BE2C (cell line): Measurements from ENCODE around the gene DSCAM.
A peak's percentile ranks its signal among the peaks of the same experiment; 100 is the strongest.

Source experiments
- DNase-seq: peaks from one replicate; pipeline ENCODE4 v3.0.0-alpha.2; 2020
- H3K27me3 ChIP-seq: fragments of 250-450 bp; sonication (Bioruptor Pico); 2 replicates; pipeline ENCODE4 v1.5.1; 2020; ENCODE audit warnings: mild to moderate bottlenecking
- H3K36me3 ChIP-seq: fragments of 250-450 bp; sonication (Bioruptor Pico); 2 replicates; pipeline ENCODE4 v1.5.1; 2020; ENCODE audit warnings: mild to moderate bottlenecking
- H3K4me1 ChIP-seq: fragments of 250-450 bp; sonication (Bioruptor Pico); 2 replicates; pipeline ENCODE4 v1.5.1; 2020
- H3K4me3 ChIP-seq: 2 replicates; pipeline ENCODE4 v1.5.1; 2011; ENCODE audit warnings: low read depth, low read length
- H3K9me3 ChIP-seq: fragments of 250-450 bp; sonication (Bioruptor Pico); 2 replicates; pipeline ENCODE4 v1.5.1; 2020
- CTCF ChIP-seq: IDR thresholded peaks from 2 replicates; pipeline ENCODE4 v1.5.1; 2012; ENCODE audit warnings: mild to moderate bottlenecking, low read depth, low read length

Gene DSCAM

GRCh38 chr21:40436261-40436660 is 410.7 kb downstream of the DSCAM start:
- DNase-seq = no peak
- no peak for TF ChIP-seq CTCF
- Histone ChIP-seq H3K4me3 (no peak overlapping the region), H3K36me3 (no peaks in the 10 kb centered on the region), H3K9me3 (no peaks in the 10 kb centered on the region), H3K27me3 (no peaks in the 10 kb centered on the region), H3K4me1 (no peaks in the 10 kb centered on the region)

- Histone ChIP-seq H3K4me3 (no peak overlapping the region), H3K9me3 (no peaks in the 10 kb centered on the region), H3K27me3 (no peaks in the 10 kb centered on the region), H3K4me1 (no peaks in the 10 kb centered on the region), H3K36me3 (no peaks in the 10 kb centered on the region)
- TF ChIP-seq CTCF = no peak
- no peak for DNase-seq
These were observed 413.4 kb downstream of the DSCAM start for GRCh38 chr21:40433538-40433937.

- DNase-seq = no peak
- Histone ChIP-seq H3K27me3 (no peaks in the 10 kb centered on the region), H3K36me3 (no peaks in the 10 kb centered on the region), H3K4me1 (no peaks in the 10 kb centered on the region), H3K9me3 (no peaks in the 10 kb centered on the region), H3K4me3 (no peak overlapping the region)
- no peak for TF ChIP-seq CTCF
These were observed 421.0 kb downstream of the DSCAM start for GRCh38 chr21:40425981-40426380.

- no peak for TF ChIP-seq CTCF
- H3K36me3 ChIP-seq = no peaks in the 10 kb centered on the region
- H3K27me3 ChIP-seq = no peaks in the 10 kb centered on the region
- H3K4me1 ChIP-seq = no peaks in the 10 kb centered on the region
- H3K4me3 ChIP-seq = no peak overlapping the region
- peak; percentile 7 for DNase-seq
- H3K9me3 ChIP-seq = no peaks in the 10 kb centered on the region
These were observed 423.9 kb downstream of the DSCAM start for GRCh38 chr21:40422896-40423635.

GRCh38 chr21:40421121-40421520 is 425.8 kb downstream of the DSCAM start:
- TF ChIP-seq CTCF = no peak

DNA sequence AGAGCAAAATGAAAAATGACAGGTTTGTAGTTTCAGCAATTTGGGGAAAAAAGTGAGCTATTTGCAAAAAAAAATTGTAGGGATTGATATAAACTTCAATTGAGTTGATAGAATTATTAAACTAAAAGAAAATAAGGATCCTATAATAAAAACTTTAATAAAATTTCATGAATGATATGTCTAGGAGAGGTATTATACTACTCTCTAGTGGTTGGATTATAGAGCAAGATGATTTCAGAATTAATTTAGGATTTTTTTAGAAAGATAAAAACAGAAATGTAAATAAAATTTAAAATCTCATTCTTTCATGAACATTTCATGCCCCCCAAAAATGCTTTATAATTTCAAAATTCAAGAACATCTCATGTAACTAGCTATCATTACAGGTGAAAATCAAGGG is 430.4 kb downstream of the DSCAM start:
- no peak for TF ChIP-seq CTCF
- H3K9me3 ChIP-seq = no peaks in the 10 kb centered on the region
- H3K27me3 ChIP-seq = no peaks in the 10 kb centered on the region
- no peak for DNase-seq
- no peaks in the 10 kb centered on the region for H3K36me3 ChIP-seq
- H3K4me3 ChIP-seq = no peak overlapping the region
- no peaks in the 10 kb centered on the region for H3K4me1 ChIP-seq

More at GRCh38 chr21:40421121-40421520, 425.8 kb downstream of the DSCAM start:
- no peak overlapping the region for H3K4me3 ChIP-seq
- no peaks in the 10 kb centered on the region for H3K4me1 ChIP-seq
- H3K9me3 ChIP-seq = no peaks in the 10 kb centered on the region
- DNase-seq = no peak
- H3K27me3 ChIP-seq = no peaks in the 10 kb centered on the region
- no peaks in the 10 kb centered on the region for H3K36me3 ChIP-seq
